T-helper 17 cell (primary cell): ENCODE data around the gene ADSL. TPM values are rescaled to one million over a fixed set of nuclear protein-coding genes. Genes with fewer than 3 reads are reported as not detected.
A peak's percentile ranks its signal among the peaks of the same experiment; 100 is the strongest.

Source experiments
- ATAC-seq: fragments of 150-1000 bp; cut with Tn5 transposase; 2 replicates; pipeline ENCODE4 v1.10.0; 2021; ENCODE audit warnings: mild to moderate bottlenecking, moderate library complexity
- DNase-seq, 3 donors: peaks; one replicate each; pipeline versions ENCODE4 v3.0.0 to v3.0.0-alpha.2; 2020 to 2021
- H3K9me3 ChIP-seq: one replicate; pipeline ENCODE4 v1.7.0; 2013; ENCODE audit warnings: low read length, mild to moderate bottlenecking; ENCODE audit not compliant: control insufficient read depth, poor library complexity, severe bottlenecking
- H3K27ac Mint-ChIP-seq: one replicate; pipeline ENCODE4 v1.8.0; 2022; ENCODE audit warnings: mild to moderate bottlenecking, moderate library complexity, mixed read lengths
- H3K27me3 Mint-ChIP-seq: one replicate; pipeline ENCODE4 v1.8.0; 2022; ENCODE audit warnings: mixed read lengths
- H3K36me3 Mint-ChIP-seq: one replicate; pipeline ENCODE4 v1.8.0; 2022; ENCODE audit warnings: low read depth, mixed read lengths
- H3K4me1 Mint-ChIP-seq: one replicate; pipeline ENCODE4 v1.8.0; 2022; ENCODE audit warnings: mild to moderate bottlenecking, mixed read lengths
- H3K4me3 Mint-ChIP-seq: one replicate; pipeline ENCODE4 v1.8.0; 2022; ENCODE audit warnings: mild to moderate bottlenecking, moderate library complexity, mixed read lengths
- total RNA-seq, 4 donors: library from RNA in 2 of 4; stranded (reverse) in 2 of 4; gene quantifications; one replicate each; pipeline ENCODE4 v1.2.3 and lab custom pipeline; 2022 to 2026

Gene ADSL
- total RNA-seq, 2 donors from 2014 or later = 59.2 to 67.5 TPM

- Mint-ChIP-seq H3K4me3 (no peak overlapping the region), H3K36me3 (peaks cover 6% of the 10 kb centered on the region), H3K27ac (no peak overlapping the region), H3K4me1 (peaks cover 34% of the 10 kb centered on the region), H3K27me3 (no peaks in the 10 kb centered on the region)
- no peaks in the 10 kb centered on the region for H3K9me3 ChIP-seq
- no peak for DNase-seq
- no peak for ATAC-seq
Measured at GRCh38 chr22:40405178-40406062, 59.1 kb downstream of the ADSL start.

- Mint-ChIP-seq H3K36me3 (peaks cover 6% of the 10 kb centered on the region), H3K27ac (no peak overlapping the region)
- ATAC-seq = no peak
Measured at GRCh38 chr22:40406063-40406890, 60.0 kb downstream of the ADSL start.

GRCh38 chr22:40407021-40407761 lies 60.9 kb downstream of the ADSL start:
- Mint-ChIP-seq H3K4me3 (no peak overlapping the region), H3K27me3 (no peaks in the 10 kb centered on the region), H3K4me1 (peaks cover 20% of the 10 kb centered on the region), H3K27ac (no peak overlapping the region), H3K36me3 (peaks cover 6% of the 10 kb centered on the region)
- DNase-seq (no peak), ATAC-seq (no peak)
- no peaks in the 10 kb centered on the region for H3K9me3 ChIP-seq

More at GRCh38 chr22:40406063-40406890, 60.0 kb downstream of the ADSL start:
- Mint-ChIP-seq H3K4me3 (no peak overlapping the region), H3K4me1 (peaks cover 29% of the 10 kb centered on the region), H3K27me3 (no peaks in the 10 kb centered on the region)
- no peaks in the 10 kb centered on the region for H3K9me3 ChIP-seq
- DNase-seq = no peak

- H3K27me3 Mint-ChIP-seq = no peaks in the 10 kb centered on the region
- no peak for ATAC-seq
- peaks cover 18% of the 10 kb centered on the region for H3K4me1 Mint-ChIP-seq
- H3K36me3 Mint-ChIP-seq = peaks cover 8% of the 10 kb centered on the region
- DNase-seq = no peak
- H3K27ac Mint-ChIP-seq = no peak overlapping the region
- no peaks in the 10 kb centered on the region for H3K9me3 ChIP-seq
- no peak overlapping the region for H3K4me3 Mint-ChIP-seq
Measured at GRCh38 chr22:40407831-40408717, 61.8 kb downstream of the ADSL start.

GRCh38 chr22:40408718-40409612 lies 62.7 kb downstream of the ADSL start:
- DNase-seq = no peak
- H3K4me3 Mint-ChIP-seq = no peak overlapping the region

GRCh38 chr22:40409613-40410113 lies 63.4 kb downstream of the ADSL start:
- Mint-ChIP-seq H3K27me3 (no peaks in the 10 kb centered on the region), H3K4me3 (no peak overlapping the region), H3K4me1 (peaks cover 11% of the 10 kb centered on the region), H3K36me3 (peaks cover 2% of the 10 kb centered on the region), H3K27ac (no peak overlapping the region)
- no peak for DNase-seq
- no peak for ATAC-seq
- H3K9me3 ChIP-seq = no peaks in the 10 kb centered on the region

More at GRCh38 chr22:40408718-40409612, 62.7 kb downstream of the ADSL start:
- no peaks in the 10 kb centered on the region for H3K9me3 ChIP-seq
- H3K27ac Mint-ChIP-seq = no peak overlapping the region
- ATAC-seq = no peak
- peaks cover 2% of the 10 kb centered on the region for H3K36me3 Mint-ChIP-seq
- H3K4me1 Mint-ChIP-seq = peaks cover 10% of the 10 kb centered on the region
- no peaks in the 10 kb centered on the region for H3K27me3 Mint-ChIP-seq

- H3K4me1 Mint-ChIP-seq = peaks cover 17% of the 10 kb centered on the region
- H3K27ac Mint-ChIP-seq = no peak overlapping the region
- no peak overlapping the region for H3K4me3 Mint-ChIP-seq
- DNase-seq = no peak
- no peaks in the 10 kb centered on the region for H3K9me3 ChIP-seq
- ATAC-seq = no peak
- H3K27me3 Mint-ChIP-seq = no peaks in the 10 kb centered on the region
- peaks cover 2% of the 10 kb centered on the region for H3K36me3 Mint-ChIP-seq
Measured at GRCh38 chr22:40410272-40410671, 64.0 kb downstream of the ADSL start.

GRCh38 chr22:40410731-40411505 lies 64.6 kb downstream of the ADSL start:
- peaks cover 5% of the 10 kb centered on the region for H3K36me3 Mint-ChIP-seq
- no peak for DNase-seq
- H3K9me3 ChIP-seq = no peaks in the 10 kb centered on the region
- no peak for ATAC-seq
- no peak overlapping the region for H3K4me3 Mint-ChIP-seq
- H3K27ac Mint-ChIP-seq = no peak overlapping the region
- no peaks in the 10 kb centered on the region for H3K27me3 Mint-ChIP-seq
- H3K4me1 Mint-ChIP-seq = peaks cover 23% of the 10 kb centered on the region

- no peaks in the 10 kb centered on the region for H3K27me3 Mint-ChIP-seq
- DNase-seq = no peak
- H3K9me3 ChIP-seq = no peaks in the 10 kb centered on the region
- peaks cover 7% of the 10 kb centered on the region for H3K36me3 Mint-ChIP-seq
- no peak for ATAC-seq
- no peak overlapping the region for H3K27ac Mint-ChIP-seq
- H3K4me1 Mint-ChIP-seq = peaks cover 29% of the 10 kb centered on the region
- no peak overlapping the region for H3K4me3 Mint-ChIP-seq
Measured at GRCh38 chr22:40411506-40411861, 65.2 kb downstream of the ADSL start.

- H3K9me3 ChIP-seq = no peaks in the 10 kb centered on the region
- ATAC-seq (peak; percentile 27), DNase-seq (no peak)
- no peaks in the 10 kb centered on the region for H3K27me3 Mint-ChIP-seq
- no peak overlapping the region for H3K4me3 Mint-ChIP-seq
- peaks cover 32% of the 10 kb centered on the region for H3K4me1 Mint-ChIP-seq
- H3K36me3 Mint-ChIP-seq = peaks cover 9% of the 10 kb centered on the region
- no peak overlapping the region for H3K27ac Mint-ChIP-seq
Measured at GRCh38 chr22:40412441-40412840, 66.1 kb downstream of the ADSL start.

- H3K36me3 Mint-ChIP-seq = peaks cover 9% of the 10 kb centered on the region
- no peak for DNase-seq
- peak overlapping the region; percentile 96 for H3K27ac Mint-ChIP-seq
Measured at GRCh38 chr22:40413873-40414272, 67.6 kb downstream of the ADSL start.

More at GRCh38 chr22:40413873-40414272, 67.6 kb downstream of the ADSL start:
- H3K4me1 Mint-ChIP-seq = peaks cover 32% of the 10 kb centered on the region
- H3K9me3 ChIP-seq = no peaks in the 10 kb centered on the region
- no peaks in the 10 kb centered on the region for H3K27me3 Mint-ChIP-seq
- peak overlapping the region; percentile 21 for H3K4me3 Mint-ChIP-seq
- ATAC-seq = no peak
